CD4-positive, alpha-beta T cell treated with Interleukin-4 for 1 hour (primary cell): ENCODE data around the gene PPM1L.

Source experiments
- DNase-seq, 2 donors: peaks; one replicate each; pipeline ENCODE4 v3.0.0-alpha.2; 2020 to 2022

The PPM1L gene

GRCh38 chr3:160810362-160811236 is 54.6 kb downstream of the PPM1L start:
- no peak for DNase-seq

- DNase-seq, result no peak
Measured at GRCh38 chr3:160811237-160811548, 55.2 kb downstream of the PPM1L start.

DNA sequence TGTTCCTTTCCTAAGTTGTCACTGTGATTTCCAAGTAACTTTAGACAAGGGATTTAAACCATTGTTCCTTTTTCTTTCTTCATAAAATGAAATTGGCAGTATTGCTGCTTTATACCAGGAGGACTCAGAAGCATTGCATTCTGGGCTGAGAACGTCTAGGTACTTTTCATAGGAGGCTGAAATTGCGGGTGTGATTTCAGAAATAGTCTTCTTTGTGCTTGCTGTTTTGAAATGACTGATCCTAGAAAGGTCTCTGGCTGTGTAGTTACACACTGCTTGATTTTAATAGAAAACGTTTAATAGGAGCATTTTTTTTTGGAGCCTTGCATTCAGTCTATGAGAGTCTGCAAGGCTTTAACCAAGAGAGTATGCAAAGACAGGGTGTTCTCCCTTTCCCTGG is 56.3 kb downstream of the PPM1L start:
- DNase-seq, result no peak

DNA sequence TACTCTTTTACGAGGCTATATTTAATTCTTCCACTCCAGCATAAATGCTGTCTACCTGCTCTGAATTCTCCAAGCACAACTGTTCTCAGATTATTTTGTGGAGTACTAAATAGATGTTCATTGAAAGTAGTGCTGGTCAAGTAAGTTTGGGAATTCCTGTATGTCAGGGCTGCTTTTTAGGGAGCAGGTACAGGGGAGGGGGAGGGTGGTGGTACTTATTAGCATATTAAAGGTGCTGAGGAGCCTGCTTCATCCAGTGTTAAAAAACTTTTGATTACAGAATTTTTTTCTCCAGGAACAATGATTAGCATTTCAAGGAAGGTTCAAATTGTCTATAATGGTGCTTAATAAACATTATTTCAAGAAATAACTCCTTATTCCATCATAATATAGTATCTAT is 59.2 kb downstream of the PPM1L start:
- no peak for DNase-seq

GRCh38 chr3:160820022-160820421 is 64.0 kb downstream of the PPM1L start:
- DNase-seq, result no peak

DNA sequence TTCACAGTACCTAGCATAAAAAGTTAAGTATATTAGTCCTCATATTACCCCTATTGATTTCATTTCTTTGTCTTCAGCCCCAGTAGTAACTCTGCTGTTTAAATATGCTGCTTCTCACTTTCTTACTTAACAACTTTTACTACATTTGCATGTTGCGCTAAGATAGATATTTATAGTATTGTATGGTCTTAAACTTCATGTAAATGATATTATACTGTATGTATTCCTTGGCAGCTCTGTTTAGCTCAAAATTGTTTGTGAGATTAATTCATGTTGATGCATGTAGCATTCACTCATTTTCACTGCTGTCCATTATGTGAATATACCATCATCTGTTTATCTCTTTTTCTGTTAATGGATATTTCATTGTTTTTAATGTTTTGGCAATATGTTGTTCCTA is 64.4 kb downstream of the PPM1L start:
- DNase-seq, result no peak

GRCh38 chr3:160822936-160823335 is 66.9 kb downstream of the PPM1L start:
- no peak for DNase-seq

DNA sequence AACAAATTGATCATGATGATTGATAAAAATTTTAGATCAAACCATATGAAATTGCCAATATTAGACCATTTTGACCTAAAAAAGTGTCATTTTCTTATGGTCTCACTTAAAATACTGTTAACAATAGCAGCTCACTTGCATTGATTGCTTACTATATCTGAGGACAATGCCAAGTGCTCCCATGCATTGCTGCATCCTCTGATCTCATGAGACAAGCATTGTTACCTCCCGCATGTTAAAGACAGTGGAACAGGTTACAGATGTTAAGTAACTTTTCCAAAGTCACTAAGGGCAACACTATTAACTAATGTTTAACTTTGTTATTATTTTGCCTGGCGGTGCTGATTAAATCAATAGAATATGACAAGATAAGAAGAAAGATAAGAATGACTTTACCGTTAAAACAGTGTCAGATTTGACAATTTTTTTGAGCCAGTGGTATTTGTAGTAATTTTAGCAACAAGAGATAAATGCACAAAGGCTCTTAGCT is 69.3 kb downstream of the PPM1L start:
- no peak for DNase-seq

DNA sequence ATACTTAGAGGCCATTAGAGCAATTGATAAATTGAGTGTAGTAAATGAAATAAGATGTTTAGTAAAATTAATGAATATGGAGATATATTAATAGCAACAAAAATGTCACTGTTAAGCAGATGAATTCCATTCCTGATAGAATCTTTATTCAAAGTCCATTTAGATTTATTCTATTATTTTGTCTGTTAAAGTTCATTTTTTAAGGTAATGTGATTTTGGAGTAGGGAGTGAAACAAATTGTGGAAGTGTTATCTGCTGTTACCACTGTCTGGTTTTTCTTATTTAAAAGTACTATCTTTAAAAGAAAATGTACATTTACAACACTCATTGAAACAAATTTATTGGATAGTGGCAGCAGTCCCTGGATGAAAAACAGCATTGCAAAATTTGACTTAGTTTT is 70.4 kb downstream of the PPM1L start:
- DNase-seq, result no peak

DNA sequence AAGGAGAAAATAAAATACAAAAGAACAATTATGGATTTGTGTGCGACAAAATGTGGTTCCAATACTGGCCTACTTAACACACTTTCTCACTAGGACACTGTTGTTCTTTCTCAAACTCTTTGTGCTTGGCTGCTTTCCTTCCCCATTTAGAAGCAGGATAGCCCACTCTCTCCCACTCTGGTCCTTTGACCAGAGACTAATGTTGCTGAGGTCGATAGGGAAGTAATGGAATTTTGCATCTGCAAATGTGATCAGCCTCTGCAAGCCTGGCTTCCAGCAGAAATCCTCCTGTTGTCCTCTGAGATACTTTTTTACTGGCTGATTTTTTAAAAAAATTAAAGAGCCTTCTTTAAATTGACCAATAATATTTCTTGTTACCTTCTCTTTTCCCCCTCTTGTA is 71.0 kb downstream of the PPM1L start:
- no peak for DNase-seq

- no peak for DNase-seq
Measured at GRCh38 chr3:160827516-160827915, 71.5 kb downstream of the PPM1L start.

GRCh38 chr3:160828880-160829279 is 72.8 kb downstream of the PPM1L start:
- no peak for DNase-seq

DNA sequence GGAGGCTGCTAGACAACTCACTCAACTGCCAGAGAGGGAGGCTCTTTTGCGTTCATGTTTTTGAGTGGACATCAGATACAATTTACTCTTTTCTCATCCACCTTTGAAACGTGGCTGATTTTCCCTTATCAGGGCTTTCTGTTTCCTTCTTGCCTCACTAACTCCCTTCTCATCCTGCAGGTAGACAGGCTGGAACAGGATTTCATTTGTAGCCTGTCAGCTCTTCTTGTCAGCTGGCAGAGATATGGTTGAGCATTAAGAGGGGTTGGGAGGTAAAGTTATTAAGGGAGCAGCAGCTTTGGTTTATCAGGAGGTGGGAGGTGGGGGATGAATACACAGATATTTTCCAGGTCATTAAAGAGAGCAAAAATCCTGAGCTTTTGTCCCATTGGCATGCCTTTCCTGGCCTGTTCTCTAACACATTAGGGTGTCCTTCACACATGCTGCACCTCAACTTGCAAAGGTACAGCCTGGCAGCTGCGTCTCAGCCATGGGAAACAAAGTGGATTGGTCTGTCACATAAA is 73.5 kb downstream of the PPM1L start:
- DNase-seq, result no peak

DNA sequence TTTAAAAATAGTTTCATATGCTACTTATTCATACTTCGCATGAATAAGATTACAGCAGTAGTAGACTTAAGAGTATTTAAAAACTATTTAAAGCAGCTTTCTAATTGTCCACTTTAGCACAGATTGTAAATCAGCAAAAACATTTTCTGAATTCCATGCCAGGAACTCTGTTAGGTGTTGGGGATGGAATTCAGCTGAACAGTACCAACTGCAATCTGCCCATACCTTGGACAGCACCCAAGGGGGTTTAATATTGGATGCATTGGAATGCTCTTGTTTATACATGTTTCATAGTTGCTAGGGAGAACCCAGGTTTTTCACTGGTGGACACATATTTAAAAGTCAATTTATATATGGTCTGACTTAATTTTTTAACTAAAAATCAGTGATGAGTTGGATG is 74.8 kb downstream of the PPM1L start:
- no peak for DNase-seq

GRCh38 chr3:160831401-160831800 is 75.4 kb downstream of the PPM1L start:
- no peak for DNase-seq

- DNase-seq, result peak; percentile 25 to 35
Measured at GRCh38 chr3:160837394-160837980, 81.5 kb downstream of the PPM1L start.

- no peak for DNase-seq
Measured at GRCh38 chr3:160840590-160840989, 84.6 kb downstream of the PPM1L start.

- DNase-seq, result no peak
Measured at GRCh38 chr3:160841455-160841854, 85.4 kb downstream of the PPM1L start.

- DNase-seq, result no peak
Measured at GRCh38 chr3:160842021-160843005, 86.3 kb downstream of the PPM1L start.

- DNase-seq, result no peak
Measured at GRCh38 chr3:160851629-160852210, 95.7 kb downstream of the PPM1L start.

DNA sequence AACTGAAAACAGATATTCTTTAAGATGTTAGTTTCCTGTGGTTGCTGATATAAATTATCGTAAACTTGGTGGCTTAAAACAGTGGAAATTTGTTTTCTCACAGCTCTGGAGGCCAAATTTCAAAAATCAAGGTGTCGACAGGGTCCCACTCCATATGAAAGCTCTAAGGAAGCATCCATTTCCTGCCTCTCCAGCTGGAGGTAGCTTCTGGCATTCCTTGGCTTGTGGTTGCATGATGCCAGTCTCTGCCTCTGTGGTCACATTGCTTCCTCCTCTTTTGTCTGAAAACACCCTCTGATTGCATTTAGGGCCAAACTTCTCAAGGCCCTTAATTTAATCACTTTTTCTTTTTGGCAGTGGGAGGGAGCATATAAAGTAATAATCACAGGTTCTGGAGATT is 96.8 kb downstream of the PPM1L start:
- no peak for DNase-seq

DNA sequence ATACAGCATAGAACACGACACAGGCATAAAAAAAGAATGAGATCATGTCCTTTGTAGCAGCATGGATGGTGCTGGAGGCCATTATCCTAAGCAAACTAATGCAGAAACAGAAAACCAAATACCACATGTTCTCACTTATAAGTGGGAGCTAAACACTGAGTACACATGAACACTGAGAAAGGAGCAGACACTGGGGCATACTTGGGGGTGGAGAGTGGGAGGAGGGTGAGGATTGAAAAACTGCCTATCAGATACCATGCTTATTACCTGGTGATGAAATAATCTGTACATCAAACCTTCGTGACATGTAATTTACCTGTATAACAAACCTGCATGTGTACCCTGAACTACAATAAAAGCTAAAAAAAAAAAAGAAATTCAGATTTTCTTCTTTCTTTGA is 100.4 kb downstream of the PPM1L start:
- no peak for DNase-seq
